Panc1 (cell line): ENCODE data around the gene SPINK9. TPM values are rescaled to one million over a fixed set of nuclear protein-coding genes. Genes with fewer than 3 reads are reported as not detected.

Experiments
- ATAC-seq: fragments of 200-7000 bp; cut with Tn5 transposase; 2 replicates; pipeline ENCODE4 v1.9.1; 2020; ENCODE audit warnings: mild to moderate bottlenecking, moderate library complexity
- BruUV-seq: library from RNA; stranded (reverse); fragments of 400-500 nt; replicated peaks from 2 replicates; lab custom pipeline; 2021; lab: Mats Ljungman, UMichigan
- CTCF ChIA-PET: fragments of 300-600 bp; sonication (Branson Sonifier 250); formaldehyde crosslinking; loops from one replicate; lab custom pipeline; 2022; ENCODE audit warnings: antibody characterized with exemption; lab: Charles Lee
- POLR2A ChIA-PET: fragments of 300-600 bp; sonication (Branson Sonifier 250); formaldehyde crosslinking; loops from one replicate; lab custom pipeline; 2022; ENCODE audit warnings: antibody characterized with exemption; lab: Charles Lee
- DNase-seq: peaks from one replicate; pipeline ENCODE4 v3.0.0-alpha.2; 2010; ENCODE audit warnings: low read depth, low spot score
- H3K27ac ChIP-seq: 2 replicates; pipeline ENCODE4 v1.5.1; 2011; ENCODE audit warnings: mild to moderate bottlenecking, low read length, inconsistent platforms
- H3K27me3 ChIP-seq: fragments of 200-500 bp; sonication (Bioruptor generic); 2 replicates; pipeline ENCODE4 v1.6.0; 2014; ENCODE audit warnings: low read length, inconsistent platforms; ENCODE audit not compliant: control insufficient read depth, insufficient read depth
- H3K36me3 ChIP-seq: fragments of 200-500 bp; sonication (Bioruptor generic); 2 replicates; pipeline ENCODE4 v1.5.1; 2014; ENCODE audit warnings: inconsistent platforms, mild to moderate bottlenecking, low read length, moderate library complexity; ENCODE audit not compliant: control insufficient read depth, insufficient read depth
- H3K4me1 ChIP-seq: 2 replicates; pipeline ENCODE4 v1.5.1; 2011; ENCODE audit warnings: inconsistent platforms, mild to moderate bottlenecking, low read length, moderate library complexity; ENCODE audit not compliant: control insufficient read depth, insufficient read depth
- H3K4me3 ChIP-seq, 2 experiments: 2 replicates each; pipeline ENCODE4 v1.5.1; 2011 to 2012; ENCODE audit warnings: low read depth in 2 of 2, low read length in 2 of 2, mild to moderate bottlenecking in 2 of 2, inconsistent platforms in 1 of 2, moderate library complexity in 1 of 2
- H3K9me3 ChIP-seq: fragments of 200-500 bp; sonication (Bioruptor generic); 2 replicates; pipeline ENCODE4 v1.5.1; 2014; ENCODE audit warnings: low read depth, mild to moderate bottlenecking, inconsistent platforms, low read length, moderate library complexity; ENCODE audit not compliant: control insufficient read depth, insufficient read depth
- POLR2AphosphoS5 ChIP-seq: IDR thresholded peaks from 2 replicates; pipeline ENCODE4 v1.6.1; 2012; ENCODE audit warnings: mild to moderate bottlenecking, low read depth, low read length, moderate library complexity
- SIN3A ChIP-seq: IDR thresholded peaks from 2 replicates; pipeline ENCODE4 v1.6.1; 2012; ENCODE audit warnings: low read depth, mild to moderate bottlenecking, low read length, moderate library complexity, borderline replicate concordance; ENCODE audit not compliant: insufficient read depth
- TCF7L2 ChIP-seq: IDR thresholded peaks from 2 replicates; pipeline ENCODE4 v1.6.1; 2011; ENCODE audit warnings: mild to moderate bottlenecking, low read depth, low read length, inconsistent platforms
- in situ Hi-C: cut with HindIII; loops from 2 replicates; pipeline ENCODE4 v1.10.0; 2016; ENCODE audit warnings: low sequenced_read_pairs, low pct_unique_long_range_greater_than_20kb
- intact Hi-C: fragments of 100-400 bp; cut with micrococcal nuclease; formaldehyde crosslinking; loops from one replicate; pipeline ENCODE4 v1.10.0; 2022; ENCODE audit not compliant: unreplicated experiment
- total RNA-seq: library from RNA; stranded (reverse); gene quantifications from one replicate; pipeline ENCODE4 v1.2.1, GENCODE V29; 2021; ENCODE audit not compliant: unreplicated experiment
- TF ChIP-seq, protein P1 (sequence below): fragments of 450-650 bp; IDR thresholded peaks from 2 replicates; pipeline ENCODE4 v1.5.1; 2017; ENCODE audit warnings: mild to moderate bottlenecking
- TF ChIP-seq, protein P2 (sequence below), 2 experiments: IDR thresholded peaks; 2 replicates each; pipeline ENCODE4 v1.6.1; 2011 to 2012; ENCODE audit warnings: low read depth in 2 of 2, control low read depth in 1 of 2, low read length in 1 of 2, mild to moderate bottlenecking in 1 of 2, moderate library complexity in 1 of 2; ENCODE audit not compliant: insufficient read depth in 1 of 2

Gene SPINK9
- total RNA-seq, 1 experiment from 2014 or later = not detected

DNA sequence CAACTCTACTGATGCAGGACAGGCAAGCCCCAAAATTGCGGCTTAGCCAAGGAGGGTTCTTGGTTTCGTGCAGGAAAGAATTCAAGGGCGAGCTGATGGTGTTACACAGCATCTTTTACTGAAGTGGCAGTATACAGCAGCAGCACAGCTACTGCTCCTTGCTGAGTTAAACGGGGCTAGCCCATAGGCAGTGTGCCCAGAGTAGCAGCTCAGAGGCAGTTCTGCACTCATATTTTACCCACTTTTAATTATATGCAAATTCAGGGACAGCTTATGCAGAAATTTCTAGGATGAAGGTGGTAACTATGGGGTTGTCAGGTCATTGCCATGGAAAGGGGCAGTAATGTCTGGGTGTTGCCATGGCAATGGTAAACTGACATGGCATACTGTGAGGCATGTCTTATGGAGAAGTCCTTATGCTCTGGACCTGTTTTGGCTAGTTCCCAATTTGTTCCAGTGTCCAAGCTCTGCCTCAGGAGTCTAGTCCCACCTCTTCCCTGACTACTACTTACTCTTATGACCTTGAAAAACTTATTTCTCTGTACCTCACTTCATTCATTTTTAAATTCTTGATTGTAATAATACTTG, 2.0 kb upstream of the SPINK9 start:
- H3K36me3 ChIP-seq = no peaks in the 10 kb centered on the region
- H3K27ac ChIP-seq = no peak overlapping the region
- BruUV-seq = no TSS peak
- in situ Hi-C loops = no loop called here
- H3K4me1 ChIP-seq = no peaks in the 10 kb centered on the region
- no peaks in the 10 kb centered on the region for H3K9me3 ChIP-seq
- H3K27me3 ChIP-seq = no peaks in the 10 kb centered on the region
- CTCF ChIA-PET = no interaction called here
- intact Hi-C loops = no loop called here
- POLR2A ChIA-PET = no interaction called here
- no peak for ATAC-seq
- no peak overlapping the region for H3K4me3 ChIP-seq
- TF ChIP-seq, protein P1, sequence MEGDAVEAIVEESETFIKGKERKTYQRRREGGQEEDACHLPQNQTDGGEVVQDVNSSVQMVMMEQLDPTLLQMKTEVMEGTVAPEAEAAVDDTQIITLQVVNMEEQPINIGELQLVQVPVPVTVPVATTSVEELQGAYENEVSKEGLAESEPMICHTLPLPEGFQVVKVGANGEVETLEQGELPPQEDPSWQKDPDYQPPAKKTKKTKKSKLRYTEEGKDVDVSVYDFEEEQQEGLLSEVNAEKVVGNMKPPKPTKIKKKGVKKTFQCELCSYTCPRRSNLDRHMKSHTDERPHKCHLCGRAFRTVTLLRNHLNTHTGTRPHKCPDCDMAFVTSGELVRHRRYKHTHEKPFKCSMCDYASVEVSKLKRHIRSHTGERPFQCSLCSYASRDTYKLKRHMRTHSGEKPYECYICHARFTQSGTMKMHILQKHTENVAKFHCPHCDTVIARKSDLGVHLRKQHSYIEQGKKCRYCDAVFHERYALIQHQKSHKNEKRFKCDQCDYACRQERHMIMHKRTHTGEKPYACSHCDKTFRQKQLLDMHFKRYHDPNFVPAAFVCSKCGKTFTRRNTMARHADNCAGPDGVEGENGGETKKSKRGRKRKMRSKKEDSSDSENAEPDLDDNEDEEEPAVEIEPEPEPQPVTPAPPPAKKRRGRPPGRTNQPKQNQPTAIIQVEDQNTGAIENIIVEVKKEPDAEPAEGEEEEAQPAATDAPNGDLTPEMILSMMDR = no peak
- TF ChIP-seq TCF7L2 = no peak
- no peak for TF ChIP-seq POLR2AphosphoS5
- no peak for TF ChIP-seq SIN3A
- TF ChIP-seq, protein P2, sequence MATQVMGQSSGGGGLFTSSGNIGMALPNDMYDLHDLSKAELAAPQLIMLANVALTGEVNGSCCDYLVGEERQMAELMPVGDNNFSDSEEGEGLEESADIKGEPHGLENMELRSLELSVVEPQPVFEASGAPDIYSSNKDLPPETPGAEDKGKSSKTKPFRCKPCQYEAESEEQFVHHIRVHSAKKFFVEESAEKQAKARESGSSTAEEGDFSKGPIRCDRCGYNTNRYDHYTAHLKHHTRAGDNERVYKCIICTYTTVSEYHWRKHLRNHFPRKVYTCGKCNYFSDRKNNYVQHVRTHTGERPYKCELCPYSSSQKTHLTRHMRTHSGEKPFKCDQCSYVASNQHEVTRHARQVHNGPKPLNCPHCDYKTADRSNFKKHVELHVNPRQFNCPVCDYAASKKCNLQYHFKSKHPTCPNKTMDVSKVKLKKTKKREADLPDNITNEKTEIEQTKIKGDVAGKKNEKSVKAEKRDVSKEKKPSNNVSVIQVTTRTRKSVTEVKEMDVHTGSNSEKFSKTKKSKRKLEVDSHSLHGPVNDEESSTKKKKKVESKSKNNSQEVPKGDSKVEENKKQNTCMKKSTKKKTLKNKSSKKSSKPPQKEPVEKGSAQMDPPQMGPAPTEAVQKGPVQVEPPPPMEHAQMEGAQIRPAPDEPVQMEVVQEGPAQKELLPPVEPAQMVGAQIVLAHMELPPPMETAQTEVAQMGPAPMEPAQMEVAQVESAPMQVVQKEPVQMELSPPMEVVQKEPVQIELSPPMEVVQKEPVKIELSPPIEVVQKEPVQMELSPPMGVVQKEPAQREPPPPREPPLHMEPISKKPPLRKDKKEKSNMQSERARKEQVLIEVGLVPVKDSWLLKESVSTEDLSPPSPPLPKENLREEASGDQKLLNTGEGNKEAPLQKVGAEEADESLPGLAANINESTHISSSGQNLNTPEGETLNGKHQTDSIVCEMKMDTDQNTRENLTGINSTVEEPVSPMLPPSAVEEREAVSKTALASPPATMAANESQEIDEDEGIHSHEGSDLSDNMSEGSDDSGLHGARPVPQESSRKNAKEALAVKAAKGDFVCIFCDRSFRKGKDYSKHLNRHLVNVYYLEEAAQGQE (IDR thresholded peaks at IDR 0.05; ENCODE audit: insufficient read depth in 1 of 2, low read depth in 2 of 2, low read length in 1 of 2) = no peak
- DNase-seq = no peak

DNA sequence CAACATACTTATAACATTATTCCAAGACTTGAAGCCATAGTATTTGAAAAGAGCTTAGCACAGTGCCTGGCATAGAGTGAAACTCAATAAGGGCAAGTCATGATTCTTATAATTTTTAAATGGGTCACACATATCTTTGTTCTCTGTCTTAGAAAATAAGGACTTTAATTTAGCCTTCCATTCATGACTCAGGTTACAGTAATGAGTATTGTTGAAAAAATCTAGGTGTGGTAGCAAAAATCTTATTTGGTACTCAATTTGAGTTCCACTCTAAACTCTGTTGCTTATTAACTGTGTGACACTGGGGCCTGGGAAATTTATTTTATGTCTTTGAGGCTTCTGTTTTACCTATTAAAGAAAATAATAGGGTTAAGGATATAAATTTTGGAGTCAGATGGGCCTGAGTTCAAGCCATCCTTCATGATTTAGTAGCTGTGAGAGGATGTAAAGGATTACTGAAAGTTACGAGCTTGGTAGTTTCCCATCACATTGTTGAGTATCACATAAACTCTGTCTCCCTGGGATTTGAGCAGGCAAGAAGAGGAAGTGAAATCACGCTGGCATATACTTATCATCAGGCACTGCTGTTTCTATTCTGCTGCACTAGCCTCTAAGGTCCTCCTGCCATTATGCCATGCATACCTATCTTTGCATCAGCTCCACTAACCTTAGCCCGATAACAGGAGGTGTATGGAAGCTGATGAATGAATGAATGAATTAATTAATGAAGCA, 1.5 kb downstream of the SPINK9 start:
- BruUV-seq = no TSS peak
- Histone ChIP-seq H3K4me3 (no peak overlapping the region), H3K27me3 (no peaks in the 10 kb centered on the region), H3K4me1 (no peaks in the 10 kb centered on the region), H3K36me3 (no peaks in the 10 kb centered on the region), H3K27ac (no peak overlapping the region), H3K9me3 (no peaks in the 10 kb centered on the region)
- in situ Hi-C loops = no loop called here
- ChIA-PET POLR2A (no interaction called here), CTCF (no interaction called here)
- ATAC-seq (no peak), DNase-seq (no peak)
- TF ChIP-seq POLR2AphosphoS5 (no peak), TCF7L2 (no peak), SIN3A (no peak)
- TF ChIP-seq, protein P2 (IDR thresholded peaks at IDR 0.05; ENCODE audit: insufficient read depth in 1 of 2, low read depth in 2 of 2, low read length in 1 of 2) = no peak
- TF ChIP-seq, protein P1 = no peak
- intact Hi-C loops = no loop called here
